HG02642 (cell line): ENCODE results near the gene NAPB.
A peak's percentile ranks its signal among the peaks of the same experiment; 100 is the strongest.

Source experiments
- ATAC-seq: cut with Tn5 transposase; IDR thresholded peaks from one replicate; pipeline ENCODE4 v1.9.1; 2021; ENCODE audit warnings: mild to moderate bottlenecking; ENCODE audit not compliant: unreplicated experiment, poor library complexity

The NAPB gene

DNA sequence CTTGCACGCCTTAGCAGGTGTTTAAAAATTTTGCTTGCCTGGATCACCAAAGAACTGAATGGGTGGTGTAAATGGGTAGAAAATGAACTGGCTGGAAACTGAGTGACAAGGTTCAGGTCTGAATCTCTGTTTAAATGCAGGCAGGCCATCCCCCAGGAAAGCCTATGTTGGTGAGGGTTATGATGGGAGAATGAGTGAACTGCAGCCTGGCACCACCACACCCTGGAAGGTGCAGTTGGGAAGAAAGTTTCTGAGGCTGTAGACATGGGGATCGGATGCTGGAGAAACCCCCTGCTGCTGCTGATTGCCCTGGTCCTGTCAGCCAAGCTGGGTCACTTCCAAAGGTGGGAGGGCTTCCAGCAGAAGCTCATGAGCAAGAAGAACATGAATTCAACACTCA lies 18.7 kb upstream of the NAPB start:
- ATAC-seq = no peak

DNA sequence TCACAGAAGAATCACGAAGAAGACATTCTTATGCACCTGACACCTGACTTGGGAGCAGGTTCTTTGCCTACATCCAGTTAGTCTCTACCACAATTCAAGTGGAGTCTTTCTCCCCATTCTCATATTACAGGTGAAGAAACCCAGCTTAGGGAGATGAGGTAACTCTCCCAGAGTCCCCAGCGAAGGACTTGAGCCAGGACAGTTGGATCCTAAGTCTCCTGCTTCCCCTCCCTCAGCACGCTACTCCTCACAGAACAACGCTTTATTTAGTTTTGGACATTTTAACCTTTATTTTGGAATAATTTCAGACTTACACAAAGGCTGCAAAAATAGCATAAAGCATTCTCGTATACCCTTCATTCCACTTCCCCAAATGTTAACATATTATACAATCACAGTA lies 17.4 kb upstream of the NAPB start:
- no peak for ATAC-seq

DNA sequence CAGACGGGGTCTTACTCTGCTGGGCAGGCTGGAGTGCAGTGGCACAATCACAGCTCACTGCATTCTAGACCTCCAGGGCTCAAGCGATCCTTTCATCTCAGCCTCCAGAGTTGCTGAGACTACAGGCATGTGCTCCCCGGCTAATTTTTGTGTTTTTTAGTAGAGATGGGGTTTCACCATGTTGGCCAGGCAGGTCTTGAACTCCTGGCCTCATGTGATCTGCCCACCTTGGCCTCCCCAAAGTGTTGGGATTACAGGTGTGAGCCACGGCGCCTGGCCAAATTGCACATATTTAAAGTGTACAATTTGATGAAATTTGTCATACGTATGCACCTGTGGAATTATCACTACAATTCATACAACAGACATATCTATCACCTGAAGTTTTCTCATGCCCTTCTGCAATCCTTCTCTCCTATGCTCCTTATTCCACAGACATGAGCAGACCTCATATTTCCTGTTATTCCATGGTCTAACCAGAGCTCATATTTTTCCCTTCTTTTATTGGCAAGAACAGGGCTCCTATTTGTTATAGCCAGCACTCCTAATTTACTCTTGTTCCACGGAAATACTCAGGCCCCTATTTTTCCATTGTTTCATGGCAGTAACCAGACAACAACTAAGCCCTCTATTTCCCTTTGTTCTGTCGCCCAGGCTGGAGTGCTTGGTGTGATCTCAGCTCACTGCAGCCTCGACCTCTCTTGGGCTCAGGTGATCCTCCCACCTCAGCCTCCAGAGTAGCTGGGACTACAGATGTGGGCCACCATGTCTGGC lies 16.0 kb upstream of the NAPB start:
- ATAC-seq = no peak

DNA sequence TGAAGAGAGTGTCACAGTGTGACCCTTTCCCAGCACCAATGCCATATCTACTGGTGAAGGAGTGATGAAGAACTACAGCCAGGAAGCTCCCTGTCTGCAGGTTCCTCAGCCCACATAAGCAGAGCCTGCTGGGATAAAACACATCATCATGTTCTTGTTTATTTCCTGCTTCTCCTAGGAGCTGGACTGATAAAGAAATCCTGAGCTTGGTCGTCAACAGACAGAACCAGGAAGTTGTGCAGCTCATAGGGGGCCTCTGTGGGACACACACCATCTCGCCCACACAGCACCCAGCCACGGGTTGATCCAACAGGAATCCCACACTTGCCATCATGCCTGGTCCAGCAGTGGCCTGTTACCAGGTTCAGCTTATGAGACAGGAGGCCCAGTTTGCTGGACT lies 15.4 kb upstream of the NAPB start:
- ATAC-seq = no peak

DNA sequence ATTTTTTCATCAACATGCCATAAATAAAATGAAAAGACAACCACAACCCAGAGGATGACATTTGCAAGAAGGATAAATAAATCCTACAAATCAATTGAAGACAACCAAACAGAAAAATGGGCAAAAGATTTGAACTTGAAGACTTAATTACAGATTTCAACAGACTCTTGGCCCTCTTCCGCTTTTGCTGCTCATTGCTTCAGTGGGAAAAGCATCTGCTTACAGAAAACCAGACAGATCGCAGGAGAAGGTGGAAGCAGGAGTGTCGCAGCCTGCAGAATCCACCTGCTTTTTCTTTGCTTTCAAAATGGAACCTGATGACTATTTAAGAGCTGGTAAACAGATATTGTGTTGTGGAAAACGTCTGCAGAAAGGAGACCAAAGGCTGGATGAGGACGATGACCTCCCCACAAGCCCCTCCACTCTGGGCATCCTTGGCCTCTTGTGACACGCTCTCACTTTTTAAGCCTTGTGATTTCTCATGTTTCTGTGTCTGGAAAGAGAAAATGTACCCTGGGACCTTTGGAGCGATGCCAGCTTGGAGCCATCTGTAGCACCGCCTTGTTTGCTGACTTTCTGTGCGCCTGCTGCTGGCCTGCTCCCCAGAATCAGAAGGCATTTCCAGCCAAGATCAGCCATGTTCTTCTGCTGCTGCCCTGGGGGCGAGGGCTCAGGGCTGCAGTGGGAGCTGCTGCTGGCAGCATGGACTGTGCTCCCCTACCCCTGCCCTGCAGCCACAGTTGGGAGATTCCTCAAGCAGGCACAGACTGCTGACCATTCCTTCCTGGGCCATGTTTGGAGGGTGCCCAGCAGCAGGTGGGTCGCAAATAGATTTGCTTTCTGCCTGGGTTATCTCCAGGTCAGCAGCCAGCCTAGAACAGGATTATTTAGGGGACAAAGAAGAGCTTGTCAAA lies 14.6 kb upstream of the NAPB start:
- ATAC-seq = no peak

DNA sequence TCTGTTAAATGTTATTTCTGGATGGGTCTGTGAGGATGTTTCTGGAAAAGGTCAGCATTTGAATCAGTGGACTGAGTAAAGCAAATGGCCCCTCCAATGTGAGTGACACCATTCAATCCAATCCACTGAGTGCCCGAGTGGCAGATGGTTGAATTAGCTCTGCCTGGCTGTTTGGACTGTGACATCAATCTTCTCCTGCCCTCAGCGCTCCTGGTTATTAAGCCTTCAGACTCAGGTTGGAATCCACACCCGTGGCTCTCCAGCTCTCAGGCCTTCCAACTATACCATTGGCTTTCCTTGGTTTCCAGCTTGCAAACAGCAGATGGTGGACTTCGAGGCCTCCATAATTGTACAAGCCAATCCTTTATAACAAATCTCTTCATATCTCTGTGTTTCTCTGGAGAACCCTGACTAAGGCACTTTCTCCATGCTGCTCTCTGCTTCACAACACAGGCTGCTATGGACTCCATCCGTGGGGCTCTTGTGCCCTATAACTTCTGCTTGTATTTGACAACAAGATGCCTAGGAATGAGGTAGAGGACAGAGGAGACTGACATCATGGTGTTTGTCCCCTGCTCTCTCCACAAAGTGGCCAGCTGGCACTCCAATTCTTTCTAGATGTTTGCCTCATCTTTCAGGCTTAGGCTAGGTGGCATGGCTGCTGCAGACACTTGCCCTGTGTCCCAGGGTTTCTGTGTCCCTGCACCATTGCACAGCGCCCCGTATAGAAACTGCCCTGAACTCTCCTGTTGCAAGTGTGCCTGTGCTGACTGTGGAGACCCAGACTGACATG lies 13.4 kb upstream of the NAPB start:
- ATAC-seq = no peak

DNA sequence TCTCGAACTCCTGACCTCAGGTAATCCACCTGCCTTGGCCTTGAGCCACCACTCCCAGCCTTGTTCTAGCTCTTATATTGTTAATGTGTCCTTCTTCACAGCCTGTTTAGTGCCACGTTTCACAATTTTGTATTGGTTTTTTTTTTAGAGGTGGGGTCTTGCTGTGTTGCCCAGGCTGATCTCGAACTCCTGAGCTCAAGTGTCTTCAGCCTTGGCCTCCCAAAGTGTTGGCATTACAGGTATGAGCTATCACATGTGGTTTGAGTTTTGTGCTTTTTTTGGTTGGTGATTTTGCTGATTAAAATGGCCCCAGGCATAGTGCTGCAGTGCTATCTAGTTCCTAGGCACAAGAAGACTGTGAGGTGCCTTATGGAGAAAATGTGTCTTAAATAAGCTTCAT lies 12.3 kb upstream of the NAPB start:
- ATAC-seq = no peak

DNA sequence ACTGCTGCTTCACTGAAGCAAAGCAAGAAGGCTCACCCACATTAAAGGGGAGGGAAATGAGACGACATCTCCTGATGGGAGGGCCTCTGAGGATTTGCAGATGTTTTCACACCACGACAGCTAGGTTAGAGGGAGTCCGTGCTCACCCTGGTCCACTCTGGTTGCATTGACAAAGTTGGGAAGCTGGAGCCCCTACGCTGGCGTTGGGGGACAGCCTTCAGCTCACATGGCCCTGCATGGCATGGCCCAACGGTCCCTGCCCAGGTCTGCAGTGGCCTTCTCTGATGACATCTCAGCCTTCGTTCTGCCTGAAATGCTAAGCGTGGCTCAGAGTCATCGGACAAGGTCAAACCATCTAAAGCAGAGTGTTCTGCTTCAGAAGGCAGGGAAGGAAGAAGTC lies 3.8 kb upstream of the NAPB start:
- no peak for ATAC-seq

DNA sequence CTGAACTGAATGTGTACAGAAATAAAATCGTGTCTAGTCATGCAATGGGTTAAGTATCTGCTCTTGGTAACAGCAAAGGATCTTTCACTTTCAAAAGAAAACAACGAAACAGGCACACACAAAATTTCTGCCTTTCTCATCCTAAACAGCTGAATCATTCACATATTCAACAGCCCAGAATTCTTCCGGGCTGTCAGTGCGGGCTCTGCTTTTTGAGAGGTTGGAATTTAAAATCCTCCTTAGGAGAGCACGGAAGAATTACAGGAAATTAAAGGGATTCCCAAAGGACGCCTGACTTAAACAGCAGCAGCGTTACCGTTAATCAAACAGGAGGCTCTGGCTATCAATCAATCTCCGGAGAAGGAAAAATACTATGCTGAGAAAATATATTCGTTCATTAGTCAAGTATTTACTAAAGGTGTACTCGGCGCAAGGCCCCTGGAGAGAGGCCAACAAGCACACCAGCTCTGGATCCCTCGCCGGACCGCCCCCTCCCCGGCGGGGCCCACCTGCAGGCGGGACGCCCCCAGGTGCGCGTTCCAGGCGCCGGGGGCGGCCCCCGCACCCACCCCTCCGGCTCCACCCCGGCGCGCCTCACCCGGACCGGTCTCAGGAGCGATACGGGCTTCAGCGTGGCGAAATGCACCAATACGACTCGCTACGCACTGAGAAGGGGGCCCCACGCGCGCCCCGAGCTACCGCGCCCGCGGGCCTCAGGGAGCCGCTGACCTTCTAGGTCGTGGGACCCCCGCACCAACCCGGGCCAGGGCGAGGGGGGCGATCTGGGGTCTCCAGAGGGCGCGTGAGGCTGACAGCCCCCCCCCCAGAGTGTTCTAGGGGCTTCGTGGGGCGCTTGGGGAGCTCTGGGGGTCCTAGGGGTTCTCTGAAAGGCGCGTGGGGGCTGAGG lies 1.0 kb downstream of the NAPB start:
- peak; percentile 30 for ATAC-seq

DNA sequence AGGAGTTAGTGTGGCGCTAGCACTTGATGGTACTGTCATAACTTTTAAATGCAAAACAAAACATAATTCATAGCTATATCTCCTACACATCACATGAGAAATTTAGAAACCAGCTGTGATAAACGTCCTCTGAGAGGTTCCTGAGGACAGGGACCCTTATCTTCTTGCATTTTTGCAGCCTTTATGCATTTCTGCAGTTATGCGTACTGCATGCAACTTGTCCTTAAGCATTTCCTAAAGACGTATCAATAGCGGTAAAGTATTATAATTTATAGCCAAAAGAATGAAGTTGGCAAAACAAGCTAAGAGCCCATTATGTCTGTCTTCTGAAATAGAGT lies 1.7 kb downstream of the NAPB start:
- ATAC-seq = no peak

DNA sequence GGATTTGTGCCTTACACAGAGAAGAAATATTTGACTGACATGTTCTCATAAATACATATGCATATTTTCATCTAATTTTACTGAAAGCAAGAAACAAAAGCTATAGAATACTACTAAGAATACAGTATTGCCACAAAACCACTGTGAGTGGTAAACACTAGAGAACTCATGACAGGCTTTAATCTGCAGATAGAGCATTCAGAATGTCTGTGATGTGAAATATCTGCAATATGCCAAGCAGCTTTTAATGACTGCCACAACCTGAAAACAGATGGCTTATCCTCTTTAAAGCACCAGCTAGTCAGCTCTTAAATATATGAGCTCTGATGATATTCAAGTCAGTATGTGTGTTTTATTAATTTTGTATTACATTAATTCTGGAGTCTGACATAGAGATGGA lies 3.4 kb downstream of the NAPB start:
- ATAC-seq = no peak

DNA sequence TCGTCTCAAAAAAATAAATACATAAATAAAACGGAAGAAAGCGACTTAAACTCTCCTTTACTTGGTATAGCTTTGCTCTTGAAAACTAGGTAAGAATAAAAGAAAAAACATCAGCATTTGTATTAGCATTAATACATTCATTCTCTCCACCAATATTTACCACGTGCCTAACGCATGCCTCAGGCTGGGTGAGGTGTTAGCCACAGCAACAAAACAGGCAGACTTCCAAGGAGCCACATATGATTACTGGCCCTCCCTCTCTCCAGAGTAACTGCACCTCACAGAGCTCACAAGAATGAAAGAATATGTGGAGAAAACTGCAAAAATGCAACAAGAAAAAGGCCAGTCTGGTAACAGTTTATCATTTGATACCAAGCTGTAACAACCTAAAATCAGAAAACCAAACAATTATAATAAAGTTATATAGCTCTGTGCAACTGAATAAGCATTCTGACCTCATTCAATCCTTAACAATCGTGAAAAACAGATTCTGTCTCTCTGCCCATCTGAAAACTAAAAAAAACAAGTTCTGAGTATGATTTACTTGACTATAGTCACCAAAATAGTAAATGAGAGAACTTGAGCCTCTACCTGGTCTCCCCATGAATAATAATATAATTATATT lies 5.2 kb downstream of the NAPB start:
- no peak for ATAC-seq

DNA sequence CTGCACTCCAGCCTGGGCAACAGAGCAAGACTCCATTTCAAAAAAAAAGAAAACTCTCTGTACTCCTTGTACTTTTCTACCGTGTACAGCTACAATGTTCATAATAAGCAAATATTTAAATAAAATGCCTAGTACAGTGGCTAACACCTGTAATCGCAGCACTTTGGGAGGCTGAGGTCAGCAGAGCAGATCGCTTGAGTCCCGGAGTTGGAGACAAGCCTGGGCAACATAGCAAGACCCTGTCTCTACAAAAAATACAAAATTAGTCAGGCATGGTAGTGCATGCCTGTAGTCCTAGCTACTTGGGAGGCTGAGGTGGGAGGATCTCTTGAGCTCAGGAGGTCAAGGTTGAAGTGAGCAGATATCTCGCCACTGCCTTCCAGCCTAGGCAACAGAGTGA lies 5.7 kb downstream of the NAPB start:
- no peak for ATAC-seq

DNA sequence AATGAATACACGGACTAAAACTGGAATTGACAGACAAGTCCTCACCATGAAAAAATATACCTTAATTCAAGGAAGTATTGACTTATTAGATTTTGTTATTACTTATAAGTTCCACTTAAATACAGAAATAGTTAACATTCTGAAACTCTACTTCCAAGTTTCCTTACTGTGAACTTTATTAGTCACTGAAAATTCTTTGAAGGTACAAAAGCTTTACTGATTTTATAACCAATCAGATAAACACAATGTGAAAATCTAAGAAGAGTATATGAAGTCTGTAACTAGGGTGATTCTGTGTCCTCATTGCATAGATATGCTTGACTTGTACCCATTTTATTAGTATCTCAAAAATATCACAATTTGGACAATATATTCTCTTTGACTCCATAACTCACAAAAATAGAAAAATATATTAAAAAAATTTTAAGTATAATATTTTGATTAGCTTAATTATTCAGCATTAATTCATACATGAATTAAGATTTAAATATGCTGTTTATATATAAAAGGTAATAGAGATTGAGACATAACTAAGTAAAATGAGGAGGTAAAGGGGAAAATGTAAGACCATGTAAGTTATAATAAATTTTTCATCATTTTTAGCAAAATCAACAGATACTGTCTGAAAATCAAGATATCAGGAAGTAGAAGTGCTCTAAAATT lies 6.6 kb downstream of the NAPB start:
- no peak for ATAC-seq

DNA sequence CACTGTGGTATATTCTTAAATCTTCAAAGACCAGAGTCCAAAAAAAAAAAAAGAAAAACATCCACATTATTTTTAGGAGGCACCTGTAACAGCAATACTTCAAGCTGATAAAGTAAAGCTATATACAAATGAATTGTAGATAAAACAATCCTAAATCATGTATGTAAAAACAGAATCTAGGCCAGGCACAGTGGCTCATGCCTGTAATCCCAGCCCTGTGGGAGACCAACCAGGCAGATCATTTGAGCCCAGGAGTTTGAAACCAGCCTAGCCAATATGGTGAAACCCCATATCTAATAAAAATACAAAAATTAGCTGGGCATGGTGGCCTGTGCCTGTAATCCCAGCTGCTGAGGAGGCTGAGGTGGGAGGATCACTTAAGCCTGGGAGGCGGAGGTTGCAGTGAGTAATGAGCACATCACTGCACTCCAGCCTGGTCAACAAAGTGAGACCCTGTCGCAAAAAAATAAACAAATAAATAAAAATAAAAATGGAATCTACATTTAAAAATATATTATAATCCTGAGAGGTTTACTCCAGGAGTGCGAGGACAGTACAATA lies 7.3 kb downstream of the NAPB start:
- no peak for ATAC-seq

DNA sequence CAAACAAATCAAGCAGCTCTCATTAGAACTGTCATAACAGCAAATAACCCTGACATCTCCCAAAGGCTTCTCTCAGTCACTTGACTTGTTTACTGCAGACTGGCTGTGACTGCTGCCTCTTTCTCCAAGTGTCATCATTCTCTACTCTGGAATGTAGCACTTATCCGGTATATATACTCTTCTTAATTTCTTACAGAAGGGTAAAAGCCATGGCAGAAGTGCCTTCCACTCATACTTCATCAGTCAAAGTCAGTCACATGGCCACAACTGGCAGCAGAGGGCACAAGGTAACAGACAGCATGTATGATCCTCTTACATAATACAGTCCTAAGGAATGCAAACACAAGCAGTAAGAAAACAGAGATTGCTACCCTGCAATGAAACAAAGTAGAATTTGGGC lies 9.3 kb downstream of the NAPB start:
- no peak for ATAC-seq

DNA sequence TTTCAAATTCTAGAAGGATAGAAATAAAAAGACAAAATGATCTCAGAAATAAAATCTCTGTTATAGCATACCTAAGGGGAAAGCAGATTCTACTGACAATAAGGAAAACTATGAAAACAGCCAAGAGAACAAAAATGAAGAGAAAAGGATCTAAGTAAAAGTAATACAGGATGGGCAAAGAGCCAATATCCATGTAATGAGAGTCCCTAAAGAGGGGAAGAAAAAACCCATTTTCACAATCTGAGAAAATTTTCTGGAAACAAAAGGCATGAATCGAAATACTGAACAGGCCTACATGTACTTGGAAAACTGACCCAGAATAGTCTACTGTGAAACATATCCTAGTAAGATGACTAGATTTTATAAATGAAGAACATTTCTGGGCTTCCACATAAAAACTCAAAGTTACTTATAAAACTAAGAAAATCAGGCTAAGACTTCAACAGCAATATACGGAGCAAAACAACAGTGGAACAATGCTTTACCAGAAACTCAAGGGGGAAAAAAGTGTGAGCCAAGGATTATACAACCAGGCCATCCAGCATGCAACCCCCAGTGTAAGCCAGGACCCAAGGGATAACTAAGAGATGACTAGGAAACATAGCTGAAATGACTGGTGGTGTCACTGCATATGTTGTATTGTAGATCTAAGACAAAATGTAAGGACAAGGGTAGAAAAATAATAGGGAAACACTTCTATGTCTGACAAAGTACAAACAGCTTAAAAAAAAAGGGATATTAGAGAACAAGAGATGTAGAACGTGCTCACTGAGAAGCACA lies 10.2 kb downstream of the NAPB start:
- ATAC-seq = no peak

DNA sequence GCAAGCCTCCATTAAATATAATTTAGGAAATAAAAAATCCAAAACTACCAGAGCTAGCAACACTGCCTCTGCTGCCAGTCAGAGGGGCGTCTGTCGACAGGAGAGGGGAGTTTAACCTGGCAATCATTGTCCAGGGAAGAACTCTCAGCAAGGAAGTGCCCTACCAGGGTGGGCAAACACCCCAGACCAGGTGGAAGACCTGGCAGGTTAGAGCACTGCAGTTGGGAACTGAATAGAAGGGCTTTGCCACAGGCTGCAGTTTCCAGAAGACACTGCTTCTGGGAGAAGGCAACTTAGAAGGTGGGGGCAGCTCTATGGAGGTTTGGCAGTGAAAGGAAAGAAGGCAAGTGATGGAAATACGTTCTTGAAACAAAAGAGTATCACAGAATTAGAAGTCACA lies 11.5 kb downstream of the NAPB start:
- ATAC-seq = no peak
